ENCODE data around the gene NFATC1.

NFATC1 gene

DNA sequence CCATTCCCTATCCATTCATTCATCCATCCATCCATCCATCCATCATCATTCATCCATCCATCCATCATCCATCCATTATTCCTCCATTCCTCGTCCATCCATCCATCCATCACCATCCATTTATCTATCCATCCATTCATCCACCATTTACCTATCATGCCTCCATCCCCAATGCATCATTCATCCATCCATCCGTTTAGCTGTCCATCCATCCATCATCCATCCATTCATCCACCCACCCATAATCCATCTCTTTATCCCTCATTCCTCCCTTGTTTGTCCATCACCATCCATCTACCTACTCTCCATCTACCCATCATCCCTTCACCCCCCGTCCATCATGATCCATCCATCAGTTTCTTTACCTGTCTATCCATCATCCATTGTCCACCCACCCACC, 13.6 kb downstream of the NFATC1 start:
- no peaks in the 10 kb centered on the region for H3K27me3 ChIP-seq (ENCODE audit: control insufficient read depth, low read length)
- no peak overlapping the region for H3K4me2 ChIP-seq (ENCODE audit: low read length)
- no peaks in the 10 kb centered on the region for H4K20me1 ChIP-seq (ENCODE audit: control insufficient read depth, insufficient read depth, low read depth, low read length)
- H3K4me1 ChIP-seq (ENCODE audit: control insufficient read depth, low read length) = peaks cover 24% of the 10 kb centered on the region
- no peaks in the 10 kb centered on the region for H3K9me2 ChIP-seq (replicated peaks; ENCODE audit: control insufficient read depth, low read length)
- no peaks in the 10 kb centered on the region for H3K9me3 ChIP-seq (ENCODE audit: control insufficient read depth, insufficient read depth, low read length)
- no peaks in the 10 kb centered on the region for H3F3A ChIP-seq (ENCODE audit: control insufficient read depth, insufficient read depth)
- peaks cover 32% of the 10 kb centered on the region for H3K36me3 ChIP-seq (ENCODE audit: control insufficient read depth, low read length)
- peaks cover 89% of the 10 kb centered on the region for H3K79me2 ChIP-seq (ENCODE audit: control insufficient read depth, low read length)
- H3K4me3 ChIP-seq (ENCODE audit: low read length) = no peak overlapping the region
- no peak overlapping the region for H3K27ac ChIP-seq (ENCODE audit: low read depth, low read length)
- TF ChIP-seq EZH2phosphoT487 (IDR thresholded peaks at IDR 0.05; ENCODE audit: borderline replicate concordance, low read length) = no peak
- TF ChIP-seq, protein P1, sequence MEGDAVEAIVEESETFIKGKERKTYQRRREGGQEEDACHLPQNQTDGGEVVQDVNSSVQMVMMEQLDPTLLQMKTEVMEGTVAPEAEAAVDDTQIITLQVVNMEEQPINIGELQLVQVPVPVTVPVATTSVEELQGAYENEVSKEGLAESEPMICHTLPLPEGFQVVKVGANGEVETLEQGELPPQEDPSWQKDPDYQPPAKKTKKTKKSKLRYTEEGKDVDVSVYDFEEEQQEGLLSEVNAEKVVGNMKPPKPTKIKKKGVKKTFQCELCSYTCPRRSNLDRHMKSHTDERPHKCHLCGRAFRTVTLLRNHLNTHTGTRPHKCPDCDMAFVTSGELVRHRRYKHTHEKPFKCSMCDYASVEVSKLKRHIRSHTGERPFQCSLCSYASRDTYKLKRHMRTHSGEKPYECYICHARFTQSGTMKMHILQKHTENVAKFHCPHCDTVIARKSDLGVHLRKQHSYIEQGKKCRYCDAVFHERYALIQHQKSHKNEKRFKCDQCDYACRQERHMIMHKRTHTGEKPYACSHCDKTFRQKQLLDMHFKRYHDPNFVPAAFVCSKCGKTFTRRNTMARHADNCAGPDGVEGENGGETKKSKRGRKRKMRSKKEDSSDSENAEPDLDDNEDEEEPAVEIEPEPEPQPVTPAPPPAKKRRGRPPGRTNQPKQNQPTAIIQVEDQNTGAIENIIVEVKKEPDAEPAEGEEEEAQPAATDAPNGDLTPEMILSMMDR (IDR thresholded peaks at IDR 0.05; ENCODE audit: low read depth, low read length, poor library complexity, severe bottlenecking) = no peak

DNA sequence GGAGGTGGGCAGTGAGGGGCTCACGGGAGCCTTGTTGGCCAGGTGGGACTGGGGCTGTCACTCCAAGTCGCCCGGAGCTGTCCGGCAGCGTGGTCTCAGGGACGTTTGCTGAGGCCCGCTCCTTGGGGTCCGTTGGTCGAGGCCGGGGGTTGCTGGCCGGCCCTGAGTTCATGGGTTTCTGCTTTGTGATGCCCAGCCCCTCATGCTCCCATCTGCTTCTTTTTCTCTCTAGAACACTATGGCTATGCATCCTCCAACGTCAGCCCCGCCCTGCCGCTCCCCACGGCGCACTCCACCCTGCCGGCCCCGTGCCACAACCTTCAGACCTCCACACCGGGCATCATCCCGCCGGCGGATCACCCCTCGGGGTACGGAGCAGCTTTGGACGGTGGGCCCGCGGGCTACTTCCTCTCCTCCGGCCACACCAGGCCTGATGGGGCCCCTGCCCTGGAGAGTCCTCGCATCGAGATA, 14.5 kb downstream of the NFATC1 start:
- H3K27ac ChIP-seq (ENCODE audit: low read depth, low read length) = no peak overlapping the region
- TF ChIP-seq, protein P1 (IDR thresholded peaks at IDR 0.05; ENCODE audit: low read depth, low read length, poor library complexity, severe bottlenecking) = no peak
- no peak for TF ChIP-seq EZH2phosphoT487 (IDR thresholded peaks at IDR 0.05; ENCODE audit: borderline replicate concordance, low read length)
- H3K9me3 ChIP-seq (ENCODE audit: control insufficient read depth, insufficient read depth, low read length) = no peaks in the 10 kb centered on the region
- H3K27me3 ChIP-seq (ENCODE audit: control insufficient read depth, low read length) = no peaks in the 10 kb centered on the region
- no peak overlapping the region for H3K4me2 ChIP-seq (ENCODE audit: low read length)
- H3F3A ChIP-seq (ENCODE audit: control insufficient read depth, insufficient read depth) = no peaks in the 10 kb centered on the region
- peaks cover 15% of the 10 kb centered on the region for H3K4me1 ChIP-seq (ENCODE audit: control insufficient read depth, low read length)
- H3K4me3 ChIP-seq (ENCODE audit: low read length) = no peak overlapping the region
- H3K79me2 ChIP-seq (ENCODE audit: control insufficient read depth, low read length) = peaks cover 87% of the 10 kb centered on the region
- no peaks in the 10 kb centered on the region for H3K9me2 ChIP-seq (replicated peaks; ENCODE audit: control insufficient read depth, low read length)
- peaks cover 30% of the 10 kb centered on the region for H3K36me3 ChIP-seq (ENCODE audit: control insufficient read depth, low read length)
- no peaks in the 10 kb centered on the region for H4K20me1 ChIP-seq (ENCODE audit: control insufficient read depth, insufficient read depth, low read depth, low read length)

DNA sequence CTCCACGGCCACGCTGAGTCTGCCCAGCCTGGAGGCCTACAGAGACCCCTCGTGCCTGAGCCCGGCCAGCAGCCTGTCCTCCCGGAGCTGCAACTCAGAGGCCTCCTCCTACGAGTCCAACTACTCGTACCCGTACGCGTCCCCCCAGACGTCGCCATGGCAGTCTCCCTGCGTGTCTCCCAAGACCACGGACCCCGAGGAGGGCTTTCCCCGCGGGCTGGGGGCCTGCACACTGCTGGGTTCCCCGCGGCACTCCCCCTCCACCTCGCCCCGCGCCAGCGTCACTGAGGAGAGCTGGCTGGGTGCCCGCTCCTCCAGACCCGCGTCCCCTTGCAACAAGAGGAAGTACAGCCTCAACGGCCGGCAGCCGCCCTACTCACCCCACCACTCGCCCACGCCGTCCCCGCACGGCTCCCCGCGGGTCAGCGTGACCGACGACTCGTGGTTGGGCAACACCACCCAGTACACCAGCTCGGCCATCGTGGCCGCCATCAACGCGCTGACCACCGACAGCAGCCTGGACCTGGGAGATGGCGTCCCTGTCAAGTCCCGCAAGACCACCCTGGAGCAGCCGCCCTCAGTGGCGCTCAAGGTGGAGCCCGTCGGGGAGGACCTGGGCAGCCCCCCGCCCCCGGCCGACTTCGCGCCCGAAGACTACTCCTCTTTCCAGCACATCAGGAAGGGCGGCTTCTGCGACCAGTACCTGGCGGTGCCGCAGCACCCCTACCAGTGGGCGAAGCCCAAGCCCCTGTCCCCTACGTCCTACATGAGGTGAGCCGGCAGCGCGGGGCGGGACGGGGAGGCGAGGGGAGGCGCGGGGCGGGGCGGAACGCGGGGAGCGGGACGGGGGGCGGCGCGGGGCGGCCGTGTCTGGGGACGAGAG, 15.2 kb downstream of the NFATC1 start:
- no peaks in the 10 kb centered on the region for H3K9me2 ChIP-seq (replicated peaks; ENCODE audit: control insufficient read depth, low read length)
- H3K4me3 ChIP-seq (ENCODE audit: low read length) = no peak overlapping the region
- H3F3A ChIP-seq (ENCODE audit: control insufficient read depth, insufficient read depth) = no peaks in the 10 kb centered on the region
- peaks cover 7% of the 10 kb centered on the region for H3K4me1 ChIP-seq (ENCODE audit: control insufficient read depth, low read length)
- H3K27ac ChIP-seq (ENCODE audit: low read depth, low read length) = no peak overlapping the region
- H4K20me1 ChIP-seq (ENCODE audit: control insufficient read depth, insufficient read depth, low read depth, low read length) = no peaks in the 10 kb centered on the region
- H3K4me2 ChIP-seq (ENCODE audit: low read length) = no peak overlapping the region
- TF ChIP-seq, protein P1 (IDR thresholded peaks at IDR 0.05; ENCODE audit: low read depth, low read length, poor library complexity, severe bottlenecking) = no peak
- no peak for TF ChIP-seq EZH2phosphoT487 (IDR thresholded peaks at IDR 0.05; ENCODE audit: borderline replicate concordance, low read length)
- H3K27me3 ChIP-seq (ENCODE audit: control insufficient read depth, low read length) = no peaks in the 10 kb centered on the region
- no peaks in the 10 kb centered on the region for H3K9me3 ChIP-seq (ENCODE audit: control insufficient read depth, insufficient read depth, low read length)
- peaks cover 30% of the 10 kb centered on the region for H3K36me3 ChIP-seq (ENCODE audit: control insufficient read depth, low read length)
- peaks cover 87% of the 10 kb centered on the region for H3K79me2 ChIP-seq (ENCODE audit: control insufficient read depth, low read length)
